ENCODE results near the gene DLG2. TPM values are rescaled to one million over a fixed set of nuclear protein-coding genes. Genes with fewer than 3 reads are reported as not detected.
"Not testable (repeated sequence)": the region's sequence is repeated elsewhere in the genome, so short reads cannot be mapped to it uniquely, and the experiment has no call there.

DLG2 gene
- total RNA-seq, 1 experiment from 2014 or later: 17.5 TPM

DNA sequence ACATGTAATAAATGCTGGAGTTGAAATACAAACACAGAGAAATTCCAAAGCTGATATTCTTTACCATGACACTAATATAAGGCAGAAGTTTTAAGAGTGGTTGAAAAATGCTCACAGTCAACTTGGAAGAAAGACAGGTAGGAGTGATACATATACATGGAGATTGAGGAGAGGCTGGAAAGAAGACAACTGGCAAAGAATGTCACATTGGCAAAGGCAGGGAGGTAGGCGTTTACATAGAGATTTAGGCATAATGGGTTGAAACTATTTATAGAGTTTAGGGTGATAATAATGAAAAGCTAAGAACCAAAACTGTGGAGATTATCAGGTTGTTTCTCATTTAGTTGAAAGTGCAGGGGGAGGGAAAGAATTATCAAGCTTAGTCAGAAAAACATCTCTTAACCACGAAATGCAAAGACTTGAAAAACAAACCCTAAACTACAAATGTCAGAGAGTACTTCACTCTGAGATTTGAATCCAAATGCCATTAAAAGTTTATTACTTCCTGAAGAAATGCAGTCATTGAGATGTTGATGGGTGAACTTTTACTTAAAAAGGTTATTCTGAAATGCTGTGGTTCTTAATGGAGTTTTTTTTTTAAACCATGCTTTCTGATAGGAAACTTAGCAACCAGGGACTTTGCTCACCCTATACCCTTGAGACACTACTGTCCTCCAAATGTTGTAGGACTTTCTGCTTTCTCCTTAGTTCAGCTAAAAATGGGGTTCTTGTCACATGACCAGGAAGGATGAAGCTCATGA is 2202.6 kb downstream of the DLG2 start:
- ChIA-PET CTCF (no interaction called here), POLR2A (no interaction called here)
- TF ChIP-seq, protein P1, sequence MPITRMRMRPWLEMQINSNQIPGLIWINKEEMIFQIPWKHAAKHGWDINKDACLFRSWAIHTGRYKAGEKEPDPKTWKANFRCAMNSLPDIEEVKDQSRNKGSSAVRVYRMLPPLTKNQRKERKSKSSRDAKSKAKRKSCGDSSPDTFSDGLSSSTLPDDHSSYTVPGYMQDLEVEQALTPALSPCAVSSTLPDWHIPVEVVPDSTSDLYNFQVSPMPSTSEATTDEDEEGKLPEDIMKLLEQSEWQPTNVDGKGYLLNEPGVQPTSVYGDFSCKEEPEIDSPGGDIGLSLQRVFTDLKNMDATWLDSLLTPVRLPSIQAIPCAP (CRISPR knock-in tag; IDR thresholded peaks at IDR 0.05): no peak
- TF ChIP-seq, protein P2, sequence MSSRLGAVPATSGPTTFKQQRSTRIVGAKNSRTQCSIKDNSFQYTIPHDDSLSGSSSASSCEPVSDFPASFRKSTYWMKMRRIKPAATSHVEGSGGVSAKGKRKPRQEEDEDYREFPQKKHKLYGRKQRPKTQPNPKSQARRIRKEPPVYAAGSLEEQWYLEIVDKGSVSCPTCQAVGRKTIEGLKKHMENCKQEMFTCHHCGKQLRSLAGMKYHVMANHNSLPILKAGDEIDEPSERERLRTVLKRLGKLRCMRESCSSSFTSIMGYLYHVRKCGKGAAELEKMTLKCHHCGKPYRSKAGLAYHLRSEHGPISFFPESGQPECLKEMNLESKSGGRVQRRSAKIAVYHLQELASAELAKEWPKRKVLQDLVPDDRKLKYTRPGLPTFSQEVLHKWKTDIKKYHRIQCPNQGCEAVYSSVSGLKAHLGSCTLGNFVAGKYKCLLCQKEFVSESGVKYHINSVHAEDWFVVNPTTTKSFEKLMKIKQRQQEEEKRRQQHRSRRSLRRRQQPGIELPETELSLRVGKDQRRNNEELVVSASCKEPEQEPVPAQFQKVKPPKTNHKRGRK (CRISPR knock-in tag; IDR thresholded peaks at IDR 0.05; ENCODE audit: borderline replicate concordance): no peak
- TF ChIP-seq CREB1 (CRISPR knock-in tag; IDR thresholded peaks at IDR 0.05): no peak
- no peak for TF ChIP-seq NR2C2 (CRISPR knock-in tag; IDR thresholded peaks at IDR 0.05)
- TF ChIP-seq, protein P3, sequence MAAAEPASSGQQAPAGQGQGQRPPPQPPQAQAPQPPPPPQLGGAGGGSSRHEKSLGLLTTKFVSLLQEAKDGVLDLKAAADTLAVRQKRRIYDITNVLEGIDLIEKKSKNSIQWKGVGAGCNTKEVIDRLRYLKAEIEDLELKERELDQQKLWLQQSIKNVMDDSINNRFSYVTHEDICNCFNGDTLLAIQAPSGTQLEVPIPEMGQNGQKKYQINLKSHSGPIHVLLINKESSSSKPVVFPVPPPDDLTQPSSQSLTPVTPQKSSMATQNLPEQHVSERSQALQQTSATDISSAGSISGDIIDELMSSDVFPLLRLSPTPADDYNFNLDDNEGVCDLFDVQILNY (CRISPR knock-in tag; IDR thresholded peaks at IDR 0.05): no peak
- TF ChIP-seq, protein P4, sequence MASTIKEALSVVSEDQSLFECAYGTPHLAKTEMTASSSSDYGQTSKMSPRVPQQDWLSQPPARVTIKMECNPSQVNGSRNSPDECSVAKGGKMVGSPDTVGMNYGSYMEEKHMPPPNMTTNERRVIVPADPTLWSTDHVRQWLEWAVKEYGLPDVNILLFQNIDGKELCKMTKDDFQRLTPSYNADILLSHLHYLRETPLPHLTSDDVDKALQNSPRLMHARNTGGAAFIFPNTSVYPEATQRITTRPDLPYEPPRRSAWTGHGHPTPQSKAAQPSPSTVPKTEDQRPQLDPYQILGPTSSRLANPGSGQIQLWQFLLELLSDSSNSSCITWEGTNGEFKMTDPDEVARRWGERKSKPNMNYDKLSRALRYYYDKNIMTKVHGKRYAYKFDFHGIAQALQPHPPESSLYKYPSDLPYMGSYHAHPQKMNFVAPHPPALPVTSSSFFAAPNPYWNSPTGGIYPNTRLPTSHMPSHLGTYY (CRISPR knock-in tag; IDR thresholded peaks at IDR 0.05): no peak
- TF ChIP-seq, protein P5, sequence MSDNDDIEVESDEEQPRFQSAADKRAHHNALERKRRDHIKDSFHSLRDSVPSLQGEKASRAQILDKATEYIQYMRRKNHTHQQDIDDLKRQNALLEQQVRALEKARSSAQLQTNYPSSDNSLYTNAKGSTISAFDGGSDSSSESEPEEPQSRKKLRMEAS (CRISPR knock-in tag; IDR thresholded peaks at IDR 0.05): no peak
- TF ChIP-seq, protein P6, sequence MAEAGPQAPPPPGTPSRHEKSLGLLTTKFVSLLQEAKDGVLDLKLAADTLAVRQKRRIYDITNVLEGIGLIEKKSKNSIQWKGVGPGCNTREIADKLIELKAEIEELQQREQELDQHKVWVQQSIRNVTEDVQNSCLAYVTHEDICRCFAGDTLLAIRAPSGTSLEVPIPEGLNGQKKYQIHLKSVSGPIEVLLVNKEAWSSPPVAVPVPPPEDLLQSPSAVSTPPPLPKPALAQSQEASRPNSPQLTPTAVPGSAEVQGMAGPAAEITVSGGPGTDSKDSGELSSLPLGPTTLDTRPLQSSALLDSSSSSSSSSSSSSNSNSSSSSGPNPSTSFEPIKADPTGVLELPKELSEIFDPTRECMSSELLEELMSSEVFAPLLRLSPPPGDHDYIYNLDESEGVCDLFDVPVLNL (CRISPR knock-in tag; IDR thresholded peaks at IDR 0.05; ENCODE audit: borderline replicate concordance, low read depth): no peak
- TF ChIP-seq SP1 (CRISPR knock-in tag; conservative IDR thresholded peaks at IDR 0.05): no peak
- TF ChIP-seq, protein P7, sequence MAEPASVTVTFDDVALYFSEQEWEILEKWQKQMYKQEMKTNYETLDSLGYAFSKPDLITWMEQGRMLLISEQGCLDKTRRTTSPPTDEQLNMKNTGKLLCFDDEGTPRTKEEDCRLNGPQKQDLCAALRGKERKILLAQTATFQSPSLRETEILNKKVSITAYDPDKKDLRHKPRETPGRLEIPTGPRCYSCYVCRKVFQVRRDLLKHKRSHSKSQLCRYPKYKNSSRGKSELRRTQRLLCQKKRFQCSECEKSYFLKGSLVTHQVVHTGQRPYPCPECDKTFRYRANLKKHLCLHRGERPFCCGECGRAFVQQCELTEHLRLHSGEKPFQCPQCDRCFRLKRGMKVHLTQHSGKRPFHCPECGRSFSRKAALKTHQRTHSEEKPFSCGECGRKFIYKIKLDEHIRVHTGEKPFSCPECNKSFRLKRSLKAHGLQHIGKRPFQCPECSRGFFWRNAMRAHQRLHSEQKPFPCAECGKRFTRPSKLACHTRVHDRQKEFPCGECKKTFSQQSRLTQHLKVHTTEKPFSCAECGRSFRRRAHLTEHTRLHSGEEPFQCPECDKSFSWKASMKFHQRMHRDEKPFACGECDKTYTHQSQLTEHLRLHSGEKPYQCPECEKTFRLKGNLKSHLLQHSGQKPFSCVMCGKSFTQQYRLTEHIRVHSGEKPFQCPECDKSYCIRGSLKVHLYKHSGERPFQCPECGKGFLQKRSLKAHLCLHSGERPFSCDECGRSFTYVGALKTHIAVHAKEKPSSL (CRISPR knock-in tag; conservative IDR thresholded peaks at IDR 0.05): no peak
- no peak for TF ChIP-seq ZNF263 (CRISPR knock-in tag; IDR thresholded peaks at IDR 0.05; ENCODE audit: low read depth)
- no peak for TF ChIP-seq KAT7 (CRISPR knock-in tag; IDR thresholded peaks at IDR 0.05; ENCODE audit: borderline replicate concordance)
- TF ChIP-seq ESRRA (CRISPR knock-in tag; IDR thresholded peaks at IDR 0.05; ENCODE audit: borderline replicate concordance): no peak
- DNase-seq (ENCODE audit: low spot score): no peak
- ATAC-seq: no peak
- peaks cover 24% of the 10 kb centered on the region for H3K36me3 Mint-ChIP-seq
- H3K9me3 Mint-ChIP-seq: peaks cover 24% of the 10 kb centered on the region
- H3K4me1 Mint-ChIP-seq: peaks cover 31% of the 10 kb centered on the region
- no peaks in the 10 kb centered on the region; the same call in 1 of the 2 replicates for H3K27me3 Mint-ChIP-seq (ENCODE audit: low read depth)
- H3K27ac Mint-ChIP-seq: peak overlapping the region; percentile 5
- no peak overlapping the region for H3K4me3 Mint-ChIP-seq

DNA sequence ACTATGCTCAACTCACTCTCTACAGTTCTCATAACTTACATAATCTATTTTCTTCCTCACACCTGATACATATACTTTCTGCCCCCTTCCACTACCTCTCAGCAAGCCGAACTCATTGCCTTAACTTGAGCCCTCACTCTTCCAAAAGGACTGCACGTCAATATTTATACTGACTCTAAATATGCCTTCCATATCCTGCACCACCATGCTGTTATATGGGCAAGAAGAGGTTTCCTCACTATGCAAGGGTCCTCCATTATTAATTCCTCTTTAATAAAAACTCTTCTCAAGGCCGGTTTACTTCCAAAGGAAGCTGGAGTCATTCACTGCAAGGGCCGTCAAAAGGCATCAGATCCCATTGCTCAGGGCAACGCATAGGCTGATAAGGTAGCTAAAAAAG is 2204.5 kb downstream of the DLG2 start:
- not testable (repeated sequence) for H3K27ac Mint-ChIP-seq

More for the DNA sequence above, 2204.5 kb downstream of the DLG2 start:
- CTCF ChIA-PET; H3K4me3 Mint-ChIP-seq; DNase-seq (ENCODE audit: low spot score); ATAC-seq; POLR2A ChIA-PET; H3K27me3 Mint-ChIP-seq (ENCODE audit: low read depth): not testable (repeated sequence)
- H3K4me1 Mint-ChIP-seq: peaks cover 42% of the 10 kb centered on the region
- peaks cover 24% of the 10 kb centered on the region for H3K9me3 Mint-ChIP-seq
- H3K36me3 Mint-ChIP-seq: peaks cover 24% of the 10 kb centered on the region

Data from WTC11 (cell line).